Progenitor cell of endocrine pancreas (in vitro differentiated cells): ENCODE data around the gene EEFSEC. TPM values are rescaled to one million over a fixed set of nuclear protein-coding genes. Genes with fewer than 3 reads are reported as not detected.

Source experiments
- DNase-seq: peaks from one replicate; pipeline ENCODE4 v3.0.0; 2021; ENCODE audit warnings: low spot score; ENCODE audit not compliant: unreplicated experiment
- H3K27ac Mint-ChIP-seq: 2 replicates; pipeline ENCODE4 v1.8.0; 2021; ENCODE audit warnings: mild to moderate bottlenecking, moderate library complexity, mixed read lengths
- H3K27me3 Mint-ChIP-seq: 2 replicates; pipeline ENCODE4 v1.8.0; 2021; ENCODE audit warnings: mixed read lengths
- H3K36me3 Mint-ChIP-seq: 2 replicates; pipeline ENCODE4 v1.8.0; 2022; ENCODE audit warnings: mixed read lengths; ENCODE audit not compliant: insufficient read depth
- H3K4me1 Mint-ChIP-seq: 2 replicates; pipeline ENCODE4 v1.8.0; 2021; ENCODE audit warnings: low read depth, mixed read lengths
- H3K4me3 Mint-ChIP-seq: 2 replicates; pipeline ENCODE4 v1.8.0; 2021; ENCODE audit warnings: low read depth, mild to moderate bottlenecking, moderate library complexity, mixed read lengths
- H3K9me3 Mint-ChIP-seq: 2 replicates; pipeline ENCODE4 v1.8.0; 2021; ENCODE audit warnings: low read depth, mixed read lengths
- total RNA-seq: library from RNA; stranded (reverse); gene quantifications from 2 replicates; pipeline ENCODE4 v1.2.1, GENCODE V29; 2021
- TF ChIP-seq, protein P1 (sequence below): fragments of 200-600 bp; sonication (generic); IDR thresholded peaks from one replicate; pipeline ENCODE4 v1.5.0; 2021; ENCODE audit warnings: antibody characterized with exemption, mild to moderate bottlenecking; ENCODE audit not compliant: unreplicated experiment

Gene EEFSEC
- total RNA-seq, 1 donor from 2014 or later = 11.8 TPM

- peaks cover 14% of the 10 kb centered on the region for H3K27me3 Mint-ChIP-seq
- H3K27ac Mint-ChIP-seq = no peak overlapping the region
- no peaks in the 10 kb centered on the region for H3K9me3 Mint-ChIP-seq
- no peak for DNase-seq
- H3K4me3 Mint-ChIP-seq = no peak overlapping the region
- peaks cover 5% of the 10 kb centered on the region for H3K4me1 Mint-ChIP-seq
- H3K36me3 Mint-ChIP-seq = no peaks in the 10 kb centered on the region
- TF ChIP-seq, protein P1, sequence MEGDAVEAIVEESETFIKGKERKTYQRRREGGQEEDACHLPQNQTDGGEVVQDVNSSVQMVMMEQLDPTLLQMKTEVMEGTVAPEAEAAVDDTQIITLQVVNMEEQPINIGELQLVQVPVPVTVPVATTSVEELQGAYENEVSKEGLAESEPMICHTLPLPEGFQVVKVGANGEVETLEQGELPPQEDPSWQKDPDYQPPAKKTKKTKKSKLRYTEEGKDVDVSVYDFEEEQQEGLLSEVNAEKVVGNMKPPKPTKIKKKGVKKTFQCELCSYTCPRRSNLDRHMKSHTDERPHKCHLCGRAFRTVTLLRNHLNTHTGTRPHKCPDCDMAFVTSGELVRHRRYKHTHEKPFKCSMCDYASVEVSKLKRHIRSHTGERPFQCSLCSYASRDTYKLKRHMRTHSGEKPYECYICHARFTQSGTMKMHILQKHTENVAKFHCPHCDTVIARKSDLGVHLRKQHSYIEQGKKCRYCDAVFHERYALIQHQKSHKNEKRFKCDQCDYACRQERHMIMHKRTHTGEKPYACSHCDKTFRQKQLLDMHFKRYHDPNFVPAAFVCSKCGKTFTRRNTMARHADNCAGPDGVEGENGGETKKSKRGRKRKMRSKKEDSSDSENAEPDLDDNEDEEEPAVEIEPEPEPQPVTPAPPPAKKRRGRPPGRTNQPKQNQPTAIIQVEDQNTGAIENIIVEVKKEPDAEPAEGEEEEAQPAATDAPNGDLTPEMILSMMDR = no peak
Observed at GRCh38 chr3:128316481-128316891, 163.2 kb downstream of the EEFSEC start.

GRCh38 chr3:128317101-128317697, 163.9 kb downstream of the EEFSEC start:
- H3K27me3 Mint-ChIP-seq = peaks cover 10% of the 10 kb centered on the region
- H3K9me3 Mint-ChIP-seq = no peaks in the 10 kb centered on the region
- DNase-seq = no peak
- H3K27ac Mint-ChIP-seq = no peak overlapping the region
- TF ChIP-seq, protein P1 = no peak
- H3K36me3 Mint-ChIP-seq = no peaks in the 10 kb centered on the region
- H3K4me1 Mint-ChIP-seq = peaks cover 5% of the 10 kb centered on the region
- H3K4me3 Mint-ChIP-seq = no peak overlapping the region

GRCh38 chr3:128317698-128318231, 164.5 kb downstream of the EEFSEC start:
- Mint-ChIP-seq H3K4me1 (peaks cover 5% of the 10 kb centered on the region), H3K27me3 (peaks cover 10% of the 10 kb centered on the region), H3K27ac (no peak overlapping the region), H3K4me3 (no peak overlapping the region), H3K9me3 (no peaks in the 10 kb centered on the region), H3K36me3 (no peaks in the 10 kb centered on the region)
- no peak for DNase-seq
- TF ChIP-seq, protein P1 = no peak

- Mint-ChIP-seq H3K27ac (no peak overlapping the region), H3K4me3 (no peak overlapping the region), H3K4me1 (peaks cover 9% of the 10 kb centered on the region), H3K9me3 (no peaks in the 10 kb centered on the region), H3K36me3 (no peaks in the 10 kb centered on the region), H3K27me3 (peaks cover 10% of the 10 kb centered on the region)
- TF ChIP-seq, protein P1 = no peak
- peak; percentile 6 for DNase-seq
Observed at GRCh38 chr3:128318275-128318941, 165.1 kb downstream of the EEFSEC start.

GRCh38 chr3:128319107-128319506, 165.8 kb downstream of the EEFSEC start:
- H3K4me3 Mint-ChIP-seq = no peak overlapping the region
- no peaks in the 10 kb centered on the region for H3K36me3 Mint-ChIP-seq

More at GRCh38 chr3:128319107-128319506, 165.8 kb downstream of the EEFSEC start:
- Mint-ChIP-seq H3K27ac (no peak overlapping the region), H3K27me3 (peaks cover 10% of the 10 kb centered on the region), H3K4me1 (peaks cover 12% of the 10 kb centered on the region), H3K9me3 (no peaks in the 10 kb centered on the region)
- TF ChIP-seq, protein P1 = no peak
- no peak for DNase-seq
